Skeletal muscle satellite cell (primary cell): ENCODE data around the gene TEAD3.

Experiments
- H3K27me3 ChIP-seq: 2 replicates; pipeline ENCODE4 v1.7.0; 2013; ENCODE audit warnings: low read length; ENCODE audit not compliant: control insufficient read depth, insufficient read depth
- H3K36me3 ChIP-seq: 2 replicates; pipeline ENCODE4 v1.7.0; 2013; ENCODE audit warnings: mild to moderate bottlenecking, control low read depth, low read length; ENCODE audit not compliant: insufficient read depth
- H3K4me1 ChIP-seq: 2 replicates; pipeline ENCODE4 v1.7.0; 2013; ENCODE audit warnings: low read length; ENCODE audit not compliant: control insufficient read depth, insufficient read depth
- H3K4me2 ChIP-seq: 2 replicates; pipeline ENCODE4 v1.7.0; 2013; ENCODE audit warnings: mild to moderate bottlenecking, low read length
- H3K4me3 ChIP-seq: 2 replicates; pipeline ENCODE4 v1.7.0; 2013; ENCODE audit warnings: low read length
- H3K9ac ChIP-seq: 2 replicates; pipeline ENCODE4 v1.7.0; 2013; ENCODE audit warnings: mild to moderate bottlenecking, low read depth, low read length, moderate library complexity
- H3K9me3 ChIP-seq: replicated peaks from 2 replicates; pipeline ENCODE4 v1.7.0; 2013; ENCODE audit warnings: mild to moderate bottlenecking, control low read depth, low read length

TEAD3 gene

DNA sequence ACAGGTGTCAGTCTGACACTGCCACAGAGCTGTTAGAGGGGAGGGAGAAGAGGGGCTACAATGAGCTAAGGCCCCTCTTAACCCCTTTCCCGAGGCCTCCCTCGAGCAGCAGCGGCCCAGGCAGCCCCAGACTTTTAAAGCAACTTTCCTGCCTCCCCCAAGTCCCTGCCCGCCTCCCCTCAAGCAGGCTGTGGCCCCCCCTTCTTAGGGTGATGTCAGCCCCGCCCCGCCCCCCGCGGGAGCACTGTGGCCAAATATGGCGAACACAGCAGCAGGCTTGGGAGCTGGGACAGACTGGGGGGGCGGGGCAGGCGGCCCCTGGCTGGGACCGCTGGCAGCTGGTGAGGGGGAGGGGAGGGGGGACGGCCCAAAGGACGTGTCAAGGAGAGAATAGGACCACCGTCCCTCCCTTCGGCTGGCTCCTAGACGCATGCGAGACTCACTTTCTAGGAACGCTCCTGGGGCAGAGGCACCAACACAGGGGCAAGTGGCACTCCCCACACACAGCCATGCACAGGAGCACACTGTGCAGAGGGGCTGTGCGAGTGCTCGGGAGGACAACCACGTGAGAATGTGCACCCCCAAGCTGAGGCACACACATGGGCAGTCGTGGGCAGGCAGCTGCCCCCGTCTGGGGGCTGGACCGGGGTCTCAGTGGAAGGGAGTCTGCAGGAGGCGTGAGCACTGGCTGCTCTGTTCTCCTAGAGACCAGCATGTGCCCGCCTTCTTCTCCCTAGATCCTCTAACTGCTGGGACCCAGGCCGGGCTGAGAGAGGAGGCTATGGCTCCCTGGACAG, 6.7 kb downstream of the TEAD3 start:
- no peaks in the 10 kb centered on the region for H3K27me3 ChIP-seq
- H3K4me3 ChIP-seq, result peak overlapping the region; percentile 40

DNA sequence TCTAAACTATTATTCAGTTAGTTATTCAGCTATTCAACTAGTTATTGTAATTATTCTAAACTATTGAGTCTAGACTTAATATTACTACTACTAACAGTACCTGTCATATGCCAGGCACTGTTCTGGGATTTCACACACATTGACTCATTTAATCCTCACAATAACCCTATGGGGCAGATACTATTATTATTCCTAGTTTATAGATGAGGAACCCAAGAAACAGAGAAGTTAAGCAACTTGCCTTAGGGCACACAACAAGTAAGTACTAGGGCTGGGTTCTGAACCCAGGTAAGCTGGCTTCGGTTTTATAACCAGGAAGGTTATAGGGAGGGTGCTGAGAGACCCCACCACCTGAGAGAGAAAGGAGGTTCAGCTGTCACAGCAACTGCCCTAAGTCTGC, 7.8 kb downstream of the TEAD3 start:
- Histone ChIP-seq H3K4me2 (no peak overlapping the region), H3K4me1 (peaks cover 93% of the 10 kb centered on the region), H3K36me3 (peaks cover 12% of the 10 kb centered on the region), H3K4me3 (no peak overlapping the region), H3K27me3 (no peaks in the 10 kb centered on the region), H3K9ac (no peak overlapping the region), H3K9me3 (no peaks in the 10 kb centered on the region)

More for the DNA sequence above, 6.7 kb downstream of the TEAD3 start:
- peaks cover 95% of the 10 kb centered on the region for H3K4me1 ChIP-seq
- H3K4me2 ChIP-seq, result peak overlapping the region; percentile 67
- no peaks in the 10 kb centered on the region for H3K9me3 ChIP-seq
- peak overlapping the region; percentile 55 for H3K9ac ChIP-seq
- H3K36me3 ChIP-seq, result peaks cover 5% of the 10 kb centered on the region

GRCh38 chr6:35488517-35488862, 8.4 kb downstream of the TEAD3 start:
- Histone ChIP-seq H3K27me3 (no peaks in the 10 kb centered on the region), H3K9ac (peak overlapping the region; percentile 52), H3K4me1 (peaks cover 87% of the 10 kb centered on the region), H3K9me3 (no peaks in the 10 kb centered on the region), H3K36me3 (peaks cover 15% of the 10 kb centered on the region), H3K4me2 (peak overlapping the region; percentile 35), H3K4me3 (no peak overlapping the region)

GRCh38 chr6:35487658-35488516, 9.0 kb downstream of the TEAD3 start:
- Histone ChIP-seq H3K4me2 (peak overlapping the region; percentile 35), H3K9ac (peak overlapping the region; percentile 52), H3K27me3 (no peaks in the 10 kb centered on the region), H3K36me3 (peaks cover 18% of the 10 kb centered on the region), H3K9me3 (no peaks in the 10 kb centered on the region), H3K4me1 (peaks cover 81% of the 10 kb centered on the region), H3K4me3 (no peak overlapping the region)

DNA sequence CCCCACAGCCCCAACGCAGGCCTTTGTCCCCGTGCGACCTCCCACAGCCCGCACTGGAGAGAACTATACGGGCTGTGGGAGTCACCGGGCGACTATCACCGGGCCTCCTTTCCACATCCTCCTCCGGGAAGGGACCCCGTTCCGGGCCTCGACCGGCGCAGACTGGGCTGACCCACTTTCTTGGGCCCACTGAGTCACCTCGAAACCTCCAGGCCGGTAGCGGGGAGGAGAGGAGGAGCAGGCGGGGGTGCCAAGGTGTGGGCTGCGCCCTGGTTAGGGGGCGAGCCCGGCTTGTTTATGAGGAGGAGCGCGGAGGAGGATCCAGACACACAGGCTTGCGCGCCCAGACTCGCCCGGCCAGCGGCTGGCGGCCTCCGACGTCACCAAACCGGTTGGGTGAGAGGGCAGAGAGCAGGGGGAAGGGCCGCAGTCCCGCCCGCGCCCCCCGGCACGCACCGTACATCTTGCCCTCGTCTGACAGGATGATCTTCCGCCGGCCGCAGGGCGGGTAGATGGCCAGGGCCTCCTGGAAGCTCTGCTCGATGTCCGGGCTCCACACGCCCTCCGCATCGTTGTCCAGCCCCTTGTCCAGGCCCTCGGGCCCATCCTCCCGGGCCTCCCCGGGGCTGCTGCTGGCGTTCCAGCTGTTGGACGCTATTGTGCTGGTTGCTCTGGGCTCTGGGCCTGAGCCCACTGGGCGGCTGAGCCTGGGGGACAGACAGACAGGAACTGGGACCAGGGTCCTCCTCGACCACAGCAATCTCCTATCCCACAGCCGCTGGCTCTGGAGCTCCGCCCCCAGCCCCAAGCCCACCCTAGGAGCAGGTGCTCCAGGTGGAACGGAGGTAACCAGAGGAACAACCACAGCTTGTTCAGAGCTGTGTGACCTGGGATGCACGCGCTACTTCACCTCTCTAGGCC, 10.6 kb downstream of the TEAD3 start:
- Histone ChIP-seq H3K36me3 (peaks cover 31% of the 10 kb centered on the region), H3K4me3 (peak overlapping the region; percentile 49), H3K4me2 (peak overlapping the region; percentile 74), H3K27me3 (no peaks in the 10 kb centered on the region), H3K4me1 (peaks cover 65% of the 10 kb centered on the region), H3K9ac (peak overlapping the region; percentile 85), H3K9me3 (no peaks in the 10 kb centered on the region)

DNA sequence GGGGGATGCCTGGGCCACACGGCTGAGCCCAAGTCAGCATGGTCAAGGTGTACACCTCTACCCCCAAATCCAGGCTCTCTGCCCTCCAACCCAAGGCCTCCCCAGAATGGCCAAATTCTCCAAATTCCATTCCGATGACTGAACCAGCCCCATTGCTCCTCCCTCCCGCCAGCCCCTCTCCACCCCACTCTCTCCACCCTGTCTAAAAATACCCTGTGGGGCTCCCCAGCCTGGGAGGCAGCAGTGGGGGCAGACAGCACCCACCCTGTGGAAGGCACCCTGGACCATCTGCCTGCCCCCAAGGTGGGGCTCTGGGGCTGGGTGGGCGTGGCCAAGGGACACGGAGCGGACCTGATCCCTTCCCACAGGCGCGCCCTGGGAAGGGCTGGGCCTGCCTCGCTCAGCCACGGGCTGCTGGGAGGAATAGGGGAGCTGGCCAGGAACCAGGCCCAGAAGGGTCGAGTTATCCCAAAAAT, 11.4 kb downstream of the TEAD3 start:
- Histone ChIP-seq H3K9me3 (no peaks in the 10 kb centered on the region), H3K27me3 (no peaks in the 10 kb centered on the region), H3K4me3 (peak overlapping the region; percentile 49), H3K4me1 (peaks cover 56% of the 10 kb centered on the region), H3K9ac (peak overlapping the region; percentile 85), H3K4me2 (peak overlapping the region; percentile 74), H3K36me3 (peaks cover 37% of the 10 kb centered on the region)

GRCh38 chr6:35484921-35485392, 11.9 kb downstream of the TEAD3 start:
- Histone ChIP-seq H3K9ac (peak overlapping the region; percentile 85), H3K36me3 (peaks cover 39% of the 10 kb centered on the region), H3K9me3 (no peaks in the 10 kb centered on the region), H3K4me1 (peaks cover 52% of the 10 kb centered on the region), H3K4me3 (peak overlapping the region; percentile 47), H3K27me3 (no peaks in the 10 kb centered on the region), H3K4me2 (peak overlapping the region; percentile 74)

DNA sequence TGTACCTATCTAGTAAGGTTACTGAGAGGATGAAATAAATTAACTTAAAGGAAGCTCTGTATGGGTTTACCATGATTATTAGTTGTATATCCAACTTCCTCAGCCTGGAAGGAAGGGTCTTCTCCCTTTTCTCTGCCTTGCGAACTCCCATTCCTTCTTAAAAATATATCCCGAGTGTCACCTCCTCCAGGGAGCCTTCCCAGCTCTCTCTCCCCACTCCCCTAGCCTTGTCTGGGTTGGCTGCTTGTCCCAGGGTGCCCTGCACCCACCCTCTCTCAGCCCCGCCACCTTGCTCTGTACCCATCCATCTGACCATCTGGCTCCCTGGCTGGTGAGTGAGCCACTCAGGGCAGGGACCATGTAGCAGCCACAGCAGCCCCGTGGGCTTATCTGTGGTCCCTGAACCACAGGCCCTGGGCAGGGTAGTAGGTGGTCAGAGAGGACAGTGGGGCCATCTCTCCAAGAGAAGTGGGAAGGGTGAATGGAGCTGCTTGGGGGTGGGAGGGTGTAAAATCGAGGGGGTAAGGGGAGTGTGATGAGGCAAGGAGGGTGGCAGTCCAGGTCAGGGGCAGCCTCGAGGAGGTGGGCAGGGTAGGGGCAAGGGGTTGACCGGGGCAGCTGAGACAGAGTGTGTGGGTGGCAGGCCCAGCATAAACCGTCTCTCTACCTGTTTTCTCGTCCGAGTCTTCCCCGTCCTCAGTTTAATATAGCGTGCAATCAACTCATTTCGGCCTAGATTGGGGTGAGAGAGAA, 12.8 kb downstream of the TEAD3 start:
- Histone ChIP-seq H3K9ac (no peak overlapping the region), H3K4me2 (no peak overlapping the region), H3K9me3 (no peaks in the 10 kb centered on the region), H3K4me3 (no peak overlapping the region), H3K4me1 (peaks cover 43% of the 10 kb centered on the region), H3K27me3 (no peaks in the 10 kb centered on the region), H3K36me3 (peaks cover 48% of the 10 kb centered on the region)

- H3K9ac ChIP-seq, result no peak overlapping the region
- H3K36me3 ChIP-seq, result peaks cover 50% of the 10 kb centered on the region
- no peaks in the 10 kb centered on the region for H3K9me3 ChIP-seq
- H3K27me3 ChIP-seq, result no peaks in the 10 kb centered on the region
- H3K4me2 ChIP-seq, result no peak overlapping the region
- no peak overlapping the region for H3K4me3 ChIP-seq
- H3K4me1 ChIP-seq, result peaks cover 42% of the 10 kb centered on the region
Measured at GRCh38 chr6:35483490-35483889, 13.4 kb downstream of the TEAD3 start.

DNA sequence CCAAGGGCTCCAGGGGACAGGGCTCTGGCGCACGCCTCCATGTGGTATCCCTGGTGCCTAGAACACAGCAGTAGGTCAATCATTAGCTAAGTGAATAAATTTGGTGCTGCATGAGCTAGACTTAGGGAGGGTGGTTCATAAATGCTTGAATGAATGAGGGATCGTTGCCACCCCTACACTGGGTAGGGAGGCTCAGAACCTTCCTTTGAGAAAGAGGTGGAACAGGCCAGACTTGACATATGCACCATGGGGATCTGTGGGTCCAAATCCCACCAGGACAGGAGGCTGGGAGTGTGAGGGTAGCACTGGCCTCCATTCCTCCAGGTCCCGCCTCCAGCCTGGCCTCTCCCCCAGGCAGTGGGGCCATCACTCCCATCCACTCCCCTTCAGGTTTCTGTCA, 13.8 kb downstream of the TEAD3 start:
- Histone ChIP-seq H3K4me2 (no peak overlapping the region), H3K27me3 (no peaks in the 10 kb centered on the region), H3K4me1 (peaks cover 38% of the 10 kb centered on the region), H3K4me3 (no peak overlapping the region), H3K9ac (no peak overlapping the region), H3K9me3 (no peaks in the 10 kb centered on the region), H3K36me3 (peaks cover 55% of the 10 kb centered on the region)
